DMS114 treated with DMSO at 0.1 percent for 48 hours (cell line): ENCODE results near the gene EIF5.

Experiments used
- DNase-seq: peaks from one replicate; lab custom pipeline; 2025; ENCODE audit not compliant: unreplicated experiment; lab: John Stamatoyannopoulos, UW

EIF5 gene

GRCh38 chr14:103393070-103393469, 59.0 kb downstream of the EIF5 start:
- no peak for DNase-seq

- no peak for DNase-seq
Observed at GRCh38 chr14:103393676-103394626, 59.9 kb downstream of the EIF5 start.
